ENCODE data around the gene RNASE9. TPM values are rescaled to one million over a fixed set of nuclear protein-coding genes. Genes with fewer than 3 reads are reported as not detected.

Gene RNASE9
- polyA plus RNA-seq, 2 of the 4 experiments (the other 2 are of a cell fraction), result not detected

DNA sequence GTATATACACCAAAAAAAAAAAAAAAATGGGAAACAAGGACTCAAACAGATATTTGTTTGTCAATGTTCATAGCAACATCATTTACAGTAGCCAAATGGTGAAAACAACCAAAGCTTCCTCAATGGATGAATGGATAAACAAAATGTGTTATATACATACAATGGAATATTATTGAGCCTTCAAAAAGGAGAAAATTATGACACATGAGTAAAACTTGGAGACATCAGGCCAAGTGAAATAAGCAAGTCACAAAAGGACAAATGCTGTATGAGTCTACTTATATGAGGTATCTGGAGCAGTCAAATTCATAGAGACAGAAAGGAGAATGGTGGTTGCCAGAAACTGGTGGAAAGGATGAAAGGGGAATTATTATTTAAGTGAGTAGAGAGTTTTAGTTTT lies 7.8 kb downstream of the RNASE9 start:
- Histone ChIP-seq H3K9me3 (no peaks in the 10 kb centered on the region), H3K27ac (no peak overlapping the region), H3K4me1 (no peaks in the 10 kb centered on the region), H3K4me3 (no peak overlapping the region), H3K4me2 (no peak overlapping the region)
- FAIRE-seq (no peak), ATAC-seq (no peak), DNase-seq (ENCODE audit: low read depth in 1 of 2, low spot score in 1 of 2) (no peak)
- ChIA-PET CTCF (no interaction called here), POLR2A (no interaction called here)
- TF ChIP-seq ZC3H11A (IDR thresholded peaks at IDR 0.05) (no peak), EHF (CRISPR knock-in tag; IDR thresholded peaks at IDR 0.05) (no peak)

- Histone ChIP-seq H3K4me2 (no peak overlapping the region), H3K9me3 (no peaks in the 10 kb centered on the region), H3K4me1 (no peaks in the 10 kb centered on the region), H3K4me3 (no peak overlapping the region), H3K27ac (no peak overlapping the region)
- ChIA-PET POLR2A (no interaction called here), CTCF (no interaction called here)
- WGBS (ENCODE audit: missing lambda C conversion rate), result 79% methylated on average over 3 of the region's 3 CpGs
- no peak for TF ChIP-seq BCL3 (IDR thresholded peaks at IDR 0.05)
- TF ChIP-seq ZC3H11A (IDR thresholded peaks at IDR 0.05), result no peak
- TF ChIP-seq, protein P1, sequence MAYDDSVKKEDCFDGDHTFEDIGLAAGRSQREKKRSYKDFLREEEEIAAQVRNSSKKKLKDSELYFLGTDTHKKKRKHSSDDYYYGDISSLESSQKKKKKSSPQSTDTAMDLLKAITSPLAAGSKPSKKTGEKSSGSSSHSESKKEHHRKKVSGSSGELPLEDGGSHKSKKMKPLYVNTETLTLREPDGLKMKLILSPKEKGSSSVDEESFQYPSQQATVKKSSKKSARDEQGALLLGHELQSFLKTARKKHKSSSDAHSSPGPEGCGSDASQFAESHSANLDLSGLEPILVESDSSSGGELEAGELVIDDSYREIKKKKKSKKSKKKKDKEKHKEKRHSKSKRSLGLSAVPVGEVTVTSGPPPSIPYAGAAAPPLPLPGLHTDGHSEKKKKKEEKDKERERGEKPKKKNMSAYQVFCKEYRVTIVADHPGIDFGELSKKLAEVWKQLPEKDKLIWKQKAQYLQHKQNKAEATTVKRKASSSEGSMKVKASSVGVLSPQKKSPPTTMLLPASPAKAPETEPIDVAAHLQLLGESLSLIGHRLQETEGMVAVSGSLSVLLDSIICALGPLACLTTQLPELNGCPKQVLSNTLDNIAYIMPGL (CRISPR knock-in tag; IDR thresholded peaks at IDR 0.05; ENCODE audit: borderline replicate concordance), result no peak
- no peak for TF ChIP-seq POLR2A (IDR thresholded peaks at IDR 0.05; ENCODE audit: low read length)
- TF ChIP-seq, protein P2, sequence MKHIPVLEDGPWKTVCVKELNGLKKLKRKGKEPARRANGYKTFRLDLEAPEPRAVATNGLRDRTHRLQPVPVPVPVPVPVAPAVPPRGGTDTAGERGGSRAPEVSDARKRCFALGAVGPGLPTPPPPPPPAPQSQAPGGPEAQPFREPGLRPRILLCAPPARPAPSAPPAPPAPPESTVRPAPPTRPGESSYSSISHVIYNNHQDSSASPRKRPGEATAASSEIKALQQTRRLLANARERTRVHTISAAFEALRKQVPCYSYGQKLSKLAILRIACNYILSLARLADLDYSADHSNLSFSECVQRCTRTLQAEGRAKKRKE (CRISPR knock-in tag; IDR thresholded peaks at IDR 0.05; ENCODE audit: low read depth), result no peak
- TF ChIP-seq JUNB (IDR thresholded peaks at IDR 0.05), result no peak
- TF ChIP-seq HOXB13 (CRISPR knock-in tag; IDR thresholded peaks at IDR 0.05; ENCODE audit: low read depth), result no peak
- no peak for TF ChIP-seq ZSCAN20 (CRISPR knock-in tag; IDR thresholded peaks at IDR 0.05)
- TF ChIP-seq HOXB5 (CRISPR knock-in tag; IDR thresholded peaks at IDR 0.05), result no peak
- TF ChIP-seq EP300 (IDR thresholded peaks at IDR 0.05), result no peak
- TF ChIP-seq REST (IDR thresholded peaks at IDR 0.05), result no peak
- no peak for TF ChIP-seq CBX8 (IDR thresholded peaks at IDR 0.05)
- no peak for TF ChIP-seq ESRRA (IDR thresholded peaks at IDR 0.05; ENCODE audit: borderline replicate concordance, low read length)
- TF ChIP-seq CEBPB (IDR thresholded peaks at IDR 0.05), result no peak
- TF ChIP-seq, protein P3, sequence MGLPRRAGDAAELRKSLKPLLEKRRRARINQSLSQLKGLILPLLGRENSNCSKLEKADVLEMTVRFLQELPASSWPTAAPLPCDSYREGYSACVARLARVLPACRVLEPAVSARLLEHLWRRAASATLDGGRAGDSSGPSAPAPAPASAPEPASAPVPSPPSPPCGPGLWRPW (IDR thresholded peaks at IDR 0.05), result no peak
- no peak for TF ChIP-seq CHD2 (IDR thresholded peaks at IDR 0.05; ENCODE audit: low read length, partially characterized antibody)
- no peak for TF ChIP-seq POLR2AphosphoS2 (conservative IDR thresholded peaks at IDR 0.05; ENCODE audit: low read length)
- TF ChIP-seq, protein P4, sequence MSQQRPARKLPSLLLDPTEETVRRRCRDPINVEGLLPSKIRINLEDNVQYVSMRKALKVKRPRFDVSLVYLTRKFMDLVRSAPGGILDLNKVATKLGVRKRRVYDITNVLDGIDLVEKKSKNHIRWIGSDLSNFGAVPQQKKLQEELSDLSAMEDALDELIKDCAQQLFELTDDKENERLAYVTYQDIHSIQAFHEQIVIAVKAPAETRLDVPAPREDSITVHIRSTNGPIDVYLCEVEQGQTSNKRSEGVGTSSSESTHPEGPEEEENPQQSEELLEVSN (IDR thresholded peaks at IDR 0.05; ENCODE audit: borderline replicate concordance, low read depth), result no peak
- no peak for TF ChIP-seq MAZ (IDR thresholded peaks at IDR 0.05; ENCODE audit: borderline replicate concordance, low read depth, low read length)
- TF ChIP-seq ZNF302 (CRISPR knock-in tag; IDR thresholded peaks at IDR 0.05), result no peak
- ATAC-seq (no peak), DNase-seq (ENCODE audit: low read depth in 1 of 2, low spot score in 1 of 2) (no peak), FAIRE-seq (no peak)
Observed at GRCh38 chr14:20551606-20552005, 9.2 kb downstream of the RNASE9 start.
